Stimulated activated CD4-positive, alpha-beta T cell treated with anti-CD3 and anti-CD28 coated beads, Interleukin-4, amount 100 ng/mL, for 1 hour (primary cell): ENCODE measurements around the gene OCIAD1.
A peak's percentile ranks its signal among the peaks of the same experiment; 100 is the strongest.

Experiments
- DNase-seq: peaks from one replicate; pipeline ENCODE4 v3.0.0-alpha.2; 2020

Gene OCIAD1

DNA sequence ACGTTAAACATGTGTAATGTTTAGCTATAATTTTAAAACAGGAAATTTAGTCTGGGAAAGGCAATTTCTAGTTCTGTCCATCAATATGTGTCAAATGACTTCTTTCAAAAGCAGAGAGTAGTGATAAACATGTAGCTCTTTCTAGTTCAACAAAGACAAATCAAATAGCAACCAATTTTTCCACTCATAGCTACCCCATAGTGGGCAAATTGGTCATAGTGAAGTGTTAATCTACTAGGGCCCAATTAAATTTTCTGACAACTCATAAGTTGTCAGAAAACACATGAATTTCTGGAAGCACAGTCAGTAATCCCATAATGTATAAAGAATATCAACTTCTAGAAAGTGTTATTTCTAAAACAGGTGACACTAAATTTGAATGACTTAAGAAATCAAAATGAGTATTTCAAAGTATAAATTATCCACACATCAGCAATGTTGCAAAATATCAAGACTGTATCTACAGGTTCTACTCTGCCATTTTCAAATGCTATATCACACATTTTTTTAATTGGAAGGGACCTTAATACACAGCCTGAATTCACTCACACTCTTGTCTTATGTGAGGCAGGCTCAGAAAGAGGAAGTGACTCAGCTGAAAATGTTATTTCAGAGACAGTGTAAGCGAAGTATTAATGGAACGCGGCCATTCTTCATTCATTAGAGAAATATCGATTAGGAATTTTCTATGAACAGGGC lies 68.0 kb downstream of the OCIAD1 start:
- no peak for DNase-seq

GRCh38 chr4:48899432-48899749 lies 68.5 kb downstream of the OCIAD1 start:
- no peak for DNase-seq

- DNase-seq, result no peak
Measured at GRCh38 chr4:48899950-48900349, 69.1 kb downstream of the OCIAD1 start.

- DNase-seq, result no peak
Measured at GRCh38 chr4:48901196-48901595, 70.3 kb downstream of the OCIAD1 start.

GRCh38 chr4:48902266-48902665 lies 71.4 kb downstream of the OCIAD1 start:
- no peak for DNase-seq

GRCh38 chr4:48904101-48904500 lies 73.2 kb downstream of the OCIAD1 start:
- DNase-seq, result no peak

DNA sequence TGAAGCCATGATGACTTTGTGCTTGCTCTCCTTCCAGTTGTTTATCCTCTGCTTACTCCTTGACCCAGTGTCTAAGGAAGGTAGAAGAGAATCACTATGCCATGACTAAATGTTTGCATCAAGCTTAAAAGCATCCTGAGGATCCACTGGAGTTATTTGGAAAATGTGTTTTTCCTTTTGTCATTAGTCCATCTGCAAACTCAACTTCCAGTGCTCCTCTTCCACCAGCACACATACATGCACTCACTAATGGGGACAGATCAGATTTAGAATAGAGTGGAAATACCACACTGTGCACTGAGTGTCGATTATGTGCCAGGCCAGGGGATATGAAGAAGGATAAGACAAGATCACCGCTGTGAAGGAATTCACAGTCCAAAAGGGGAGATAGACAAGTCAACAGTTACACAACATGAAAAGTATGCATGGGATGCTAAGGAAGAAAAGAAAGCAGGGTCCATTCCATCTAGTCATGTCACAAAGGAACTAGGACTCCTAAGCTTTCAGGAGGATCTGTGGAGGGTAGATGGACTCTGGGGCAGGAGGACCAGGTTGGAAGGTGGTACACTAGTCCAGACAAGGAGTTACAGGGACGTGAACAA lies 73.8 kb downstream of the OCIAD1 start:
- DNase-seq, result no peak

- DNase-seq, result no peak
Measured at GRCh38 chr4:48905363-48906015, 74.6 kb downstream of the OCIAD1 start.

- DNase-seq, result peak; percentile 80
Measured at GRCh38 chr4:48906206-48907173, 75.6 kb downstream of the OCIAD1 start, which contains the start of gene OCIAD2. Gene OCIAD2 (minus strand): TSS chr4:48906774. CDS start chr4:48904549, 2,225 bp downstream.

DNA sequence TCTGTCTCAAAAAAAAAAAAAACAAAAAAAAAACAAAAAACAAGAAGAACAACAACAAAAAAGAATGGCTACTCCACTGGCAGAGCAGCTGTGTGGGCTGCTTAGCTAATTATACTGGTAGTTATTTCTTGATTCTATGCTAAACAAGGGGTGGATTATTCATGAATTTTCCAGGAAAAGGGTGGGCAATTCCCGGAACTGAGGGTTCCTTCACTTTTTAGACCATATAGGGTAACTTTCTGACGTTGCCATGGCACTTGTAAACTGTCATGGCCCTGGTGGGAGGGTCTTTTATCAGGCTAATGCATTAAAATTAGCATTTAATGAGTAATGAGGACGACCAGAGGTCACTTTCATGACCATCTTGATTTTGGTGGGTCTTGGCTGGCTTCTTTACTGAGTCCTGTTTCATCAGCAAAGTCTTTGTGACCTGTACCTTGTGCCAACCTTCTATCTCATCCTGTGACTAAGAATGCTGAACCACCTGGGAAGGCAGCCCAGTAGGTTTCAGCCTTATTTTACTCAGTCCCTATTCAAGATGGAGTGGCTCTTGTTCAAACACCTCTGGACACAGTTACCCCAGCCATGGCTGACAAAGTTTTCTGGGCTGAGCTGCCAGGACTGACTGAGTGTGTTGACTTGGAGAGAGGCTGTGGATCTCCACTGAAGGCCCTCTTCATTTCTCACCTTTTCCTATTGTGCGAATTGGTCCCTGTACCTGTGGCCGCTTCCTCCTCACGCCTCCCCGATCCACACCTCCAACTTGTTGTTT lies 77.0 kb downstream of the OCIAD1 start:
- DNase-seq, result no peak

DNA sequence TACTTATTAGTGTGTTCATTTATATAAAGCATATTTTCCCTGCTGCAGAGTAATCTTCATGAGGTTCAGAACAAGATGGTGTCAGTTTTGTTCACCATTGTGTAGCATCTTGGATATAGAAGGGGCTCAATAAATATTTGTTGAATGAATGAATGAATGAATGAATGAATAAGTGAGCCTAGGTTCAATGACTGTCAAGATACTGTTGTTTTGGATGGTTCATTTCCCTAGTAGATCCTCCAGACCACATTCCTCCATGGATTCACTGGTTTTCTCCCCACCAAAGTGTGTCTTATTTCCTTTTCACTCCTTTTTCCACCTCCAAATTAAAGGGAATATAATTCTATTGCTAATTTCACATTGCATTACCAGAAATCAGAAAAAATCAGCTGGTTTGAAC lies 77.8 kb downstream of the OCIAD1 start:
- DNase-seq, result no peak

DNA sequence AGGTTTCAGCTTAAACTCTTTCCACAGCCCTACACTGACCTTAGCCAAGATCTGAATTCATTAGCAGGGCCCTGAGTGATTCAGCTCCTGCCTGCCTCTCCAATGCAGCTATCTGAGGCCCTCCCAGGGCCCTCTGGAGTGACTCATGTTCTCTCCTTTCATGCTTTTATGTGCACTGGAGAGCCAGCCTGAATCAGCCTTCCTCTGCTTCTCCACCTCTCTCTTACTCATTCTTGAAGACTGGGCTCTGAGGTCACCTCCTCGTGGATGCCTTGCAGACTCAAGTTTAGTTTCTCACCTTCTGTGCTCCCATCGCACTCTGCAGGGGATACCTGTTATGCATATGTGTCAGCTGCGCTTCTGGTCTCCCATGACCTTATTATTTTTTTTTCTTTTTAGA lies 78.8 kb downstream of the OCIAD1 start:
- peak; percentile 53 for DNase-seq

DNA sequence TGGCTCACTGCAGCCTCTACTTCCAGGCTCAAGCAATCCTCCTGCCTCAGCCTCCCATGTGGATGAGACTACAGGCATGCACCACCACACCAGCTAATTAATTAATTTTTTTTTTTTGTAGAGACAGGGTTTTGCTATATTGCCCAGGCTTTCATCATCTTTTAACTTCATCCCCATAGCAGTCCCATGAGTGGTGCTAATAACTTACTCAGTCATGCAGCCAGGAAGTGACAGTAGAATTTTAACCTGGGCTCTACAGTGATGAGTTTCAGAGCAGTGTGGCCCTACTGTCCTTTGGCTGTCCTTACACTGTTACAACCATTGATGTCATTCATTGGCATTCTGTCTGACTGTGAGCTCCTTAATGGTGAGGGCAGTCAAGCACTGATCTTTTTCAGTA lies 79.6 kb downstream of the OCIAD1 start:
- no peak for DNase-seq
